8988T (cell line): Measurements from ENCODE around the gene GSN.

ENCODE experiments used
- DNase-seq: peaks from one replicate; pipeline ENCODE4 v3.0.0; 2011

GSN gene

DNA sequence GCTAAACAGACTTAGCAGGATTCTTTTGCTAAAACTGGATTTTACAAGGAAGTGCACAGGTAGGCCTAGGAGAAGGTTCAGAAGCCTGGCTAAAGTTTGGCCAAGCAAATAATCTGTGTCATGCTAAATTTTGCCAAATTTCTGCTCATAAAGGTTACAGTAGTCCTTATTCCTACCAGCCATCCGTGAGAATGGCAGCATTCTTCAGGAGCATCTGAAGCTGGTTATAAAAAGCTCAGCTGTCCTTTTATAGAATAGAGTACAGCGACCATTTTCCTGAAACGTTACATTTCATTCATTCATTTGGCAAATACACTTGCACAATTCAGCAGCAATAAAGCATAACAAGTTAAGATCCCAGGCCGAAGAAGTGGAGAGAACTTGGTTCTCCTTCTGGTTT, 6.9 kb downstream of the GSN start:
- DNase-seq, result no peak

DNA sequence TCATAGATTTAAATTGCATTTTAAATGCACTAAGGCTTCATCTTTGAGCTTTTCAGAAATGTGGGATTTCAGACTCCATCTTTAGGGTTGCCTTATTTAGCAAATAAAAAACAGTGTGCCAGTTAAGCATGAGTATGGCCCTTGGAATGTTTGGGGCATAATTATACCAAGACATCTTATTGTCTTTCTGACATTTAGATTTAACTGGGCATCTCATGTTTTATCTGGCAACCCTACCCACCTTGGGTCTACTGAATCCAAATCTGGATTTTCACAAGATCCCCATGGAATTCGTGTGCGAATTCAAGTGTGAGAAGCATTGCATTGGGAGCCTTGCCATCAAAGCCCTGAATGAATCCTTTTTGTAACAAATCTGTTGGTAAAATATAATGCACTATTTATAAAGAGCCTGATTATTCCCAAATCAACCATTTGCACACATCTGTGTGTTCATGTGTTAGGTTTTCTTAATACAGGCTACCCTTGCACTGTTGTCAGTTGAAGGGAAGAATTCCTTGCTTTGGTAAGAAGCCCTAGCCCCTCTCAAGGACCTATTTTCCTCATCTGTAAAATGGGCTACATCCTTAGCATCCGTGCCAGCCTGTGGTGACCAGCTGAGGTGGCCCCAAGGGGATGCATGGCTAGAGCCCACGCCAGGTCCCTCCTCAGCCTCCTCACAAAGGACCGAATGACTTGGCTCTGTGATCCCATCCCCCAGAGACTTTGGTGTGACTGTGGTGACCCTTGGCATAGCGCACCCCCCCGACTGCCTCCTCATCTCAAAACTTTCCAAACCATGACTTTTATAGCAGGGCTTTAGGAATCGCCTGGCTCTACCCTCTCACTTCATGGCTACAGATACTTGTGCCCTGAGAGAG, 8.1 kb downstream of the GSN start:
- no peak for DNase-seq

DNA sequence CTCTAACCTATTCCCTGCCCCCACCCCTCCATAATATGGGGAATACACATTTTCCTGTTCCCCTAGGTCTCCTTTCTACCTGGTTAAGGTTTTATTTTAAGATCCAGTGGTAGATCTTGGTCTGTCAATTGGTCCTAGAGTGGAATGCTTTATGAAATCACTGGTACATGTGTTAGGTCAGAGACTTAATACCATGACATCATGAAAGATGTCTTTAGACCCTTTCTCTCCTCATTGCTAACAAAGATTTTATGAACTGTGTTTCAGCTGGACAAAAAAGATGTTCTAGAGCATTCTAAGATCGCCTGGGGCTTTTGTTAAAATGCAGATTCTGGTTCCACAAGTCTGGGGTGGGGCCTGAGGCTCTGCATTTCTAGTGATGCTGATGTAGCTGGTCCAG, 9.1 kb downstream of the GSN start:
- no peak for DNase-seq

DNA sequence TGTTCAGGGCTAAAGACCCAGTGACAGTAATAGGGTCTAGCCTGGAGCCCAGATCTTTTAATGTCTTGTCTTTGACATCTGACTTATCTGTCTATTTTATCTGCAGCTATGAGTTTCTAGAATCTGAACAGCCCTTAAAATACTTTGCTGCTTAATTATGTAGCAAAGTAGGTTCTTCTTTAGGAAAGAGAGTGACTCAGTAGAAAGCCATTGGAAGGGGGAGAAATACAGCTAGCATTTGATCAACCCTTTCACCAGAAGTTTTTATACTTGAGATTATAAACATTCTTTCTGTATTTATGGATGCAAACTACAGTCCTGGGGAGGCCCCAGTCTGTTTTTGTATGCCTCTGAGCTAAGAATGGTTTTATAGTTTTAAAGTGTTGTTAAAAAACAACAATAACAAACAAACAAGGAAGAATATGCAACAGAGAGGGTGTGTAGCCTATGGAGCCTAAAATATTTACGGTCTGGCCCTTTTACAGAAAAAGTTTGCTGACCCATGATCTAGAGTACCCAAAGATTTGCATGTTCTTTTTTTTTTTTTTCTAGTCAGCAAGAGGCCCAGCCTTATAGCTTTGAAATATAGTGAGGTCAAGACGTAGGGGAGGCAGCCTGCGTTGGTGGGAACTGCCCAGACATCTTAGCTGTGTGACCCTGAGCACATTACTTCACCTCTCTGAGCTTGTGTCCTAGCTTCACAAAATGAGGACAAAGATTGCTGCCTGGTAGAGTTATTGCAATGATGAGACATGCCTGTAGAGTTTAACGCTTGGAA, 9.7 kb downstream of the GSN start:
- DNase-seq, result no peak

DNA sequence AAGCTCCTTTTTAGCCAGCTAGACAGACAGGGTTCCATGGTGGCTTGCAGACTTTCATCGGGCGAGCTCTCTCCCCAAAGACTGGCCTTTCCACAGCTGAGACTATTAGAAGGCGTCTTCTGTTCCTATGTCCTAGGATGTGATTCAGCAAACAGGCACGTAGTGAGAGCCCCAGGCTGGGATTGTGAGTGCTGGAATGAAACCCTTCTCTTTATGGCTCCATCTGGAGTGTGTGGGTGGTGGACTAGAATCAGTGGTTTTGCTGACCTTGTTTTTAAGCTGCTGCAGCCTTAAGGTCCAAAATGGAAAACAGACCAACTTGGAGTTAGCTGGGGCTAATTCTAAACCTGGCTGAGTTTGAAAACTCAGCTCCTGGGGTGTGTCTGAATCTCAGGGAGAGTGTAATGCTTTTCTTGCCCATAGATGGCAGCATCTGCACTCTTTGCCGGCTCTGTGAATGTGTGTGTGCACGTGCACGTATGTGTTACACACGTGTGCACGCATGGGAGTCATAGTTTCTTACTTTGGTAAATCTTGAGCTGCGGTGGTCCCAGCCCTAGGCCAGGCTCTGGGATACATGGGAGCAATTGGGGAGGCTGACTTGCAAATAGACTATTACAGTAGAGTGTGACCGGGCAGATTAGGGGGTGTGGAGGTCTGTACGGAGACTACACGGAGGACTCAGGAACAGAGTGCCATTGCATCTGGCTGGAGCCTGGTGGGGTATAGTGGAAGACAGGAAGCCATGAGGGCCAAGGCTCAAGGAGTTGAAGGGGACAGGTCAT, 10.7 kb downstream of the GSN start:
- no peak for DNase-seq

DNA sequence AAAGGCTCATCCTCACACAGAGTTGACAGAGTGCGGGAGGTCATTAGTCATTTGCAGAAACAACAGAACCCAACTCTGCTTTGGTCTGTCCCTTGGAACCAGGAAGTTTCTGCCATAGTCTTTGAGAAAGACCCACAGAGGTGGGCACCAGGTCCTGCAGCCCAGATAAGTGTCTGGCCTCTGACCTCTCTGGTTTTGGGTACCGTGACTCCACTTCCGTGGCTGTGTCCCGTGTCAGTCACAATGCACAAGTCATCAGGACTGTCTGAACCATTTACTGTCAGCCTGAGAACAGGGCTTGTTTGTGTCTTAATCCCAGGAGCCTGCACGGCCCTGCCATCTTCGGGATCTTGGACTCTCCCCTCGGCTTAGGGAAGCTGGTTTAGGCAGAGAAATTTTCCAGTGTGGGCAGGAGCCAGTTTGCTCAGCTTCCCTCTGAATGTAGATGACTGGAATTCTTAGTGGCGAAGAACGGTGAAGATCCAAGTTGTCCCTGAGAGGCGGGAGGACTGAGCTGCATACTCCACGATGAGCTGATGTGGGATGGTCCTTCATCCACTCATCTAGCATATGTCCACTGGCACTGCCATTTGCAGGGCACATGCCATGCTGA, 11.9 kb downstream of the GSN start:
- no peak for DNase-seq

DNA sequence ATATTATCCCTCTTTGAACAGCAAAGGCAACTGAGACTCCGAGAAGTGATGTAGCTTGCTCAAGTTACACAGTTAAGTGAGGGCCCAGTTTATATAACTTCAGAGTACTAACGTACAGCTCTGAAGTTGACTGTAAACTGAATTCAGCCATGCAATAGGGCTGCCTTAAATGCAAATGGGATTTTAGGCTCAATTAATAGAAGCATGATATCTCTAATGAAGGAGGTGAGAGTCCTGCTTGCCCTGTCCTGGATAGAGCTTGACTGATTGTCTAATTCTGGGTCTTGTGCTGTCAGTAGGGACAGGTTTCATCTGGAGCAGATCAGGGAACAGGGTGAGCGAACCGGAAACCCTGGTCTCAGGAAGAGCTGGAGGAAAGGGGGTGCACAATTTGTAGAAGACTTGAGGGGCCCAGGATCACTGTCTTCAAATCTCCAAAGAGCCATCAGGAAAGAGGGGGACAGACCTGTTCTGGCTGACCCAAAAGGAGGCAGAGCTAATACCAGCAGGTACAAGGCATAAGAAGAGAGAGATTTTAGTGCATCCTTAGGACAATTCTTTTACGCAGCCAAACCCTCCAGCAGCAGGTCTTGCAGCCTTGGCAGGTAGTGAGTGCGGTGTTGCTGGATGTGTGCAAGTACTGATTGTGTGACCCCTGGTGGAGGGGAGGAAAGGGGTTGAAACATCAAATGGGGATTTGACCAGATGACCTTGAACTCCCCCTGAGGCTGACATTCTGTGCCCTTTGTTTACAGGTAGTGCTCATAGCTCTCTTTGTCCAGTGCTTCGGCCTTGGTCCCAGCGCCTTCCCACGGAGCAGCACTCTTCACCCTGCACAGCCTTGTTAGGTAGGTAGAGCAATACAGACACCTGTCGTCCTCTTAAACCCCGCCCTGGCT, 13.0 kb downstream of the GSN start:
- no peak for DNase-seq

DNA sequence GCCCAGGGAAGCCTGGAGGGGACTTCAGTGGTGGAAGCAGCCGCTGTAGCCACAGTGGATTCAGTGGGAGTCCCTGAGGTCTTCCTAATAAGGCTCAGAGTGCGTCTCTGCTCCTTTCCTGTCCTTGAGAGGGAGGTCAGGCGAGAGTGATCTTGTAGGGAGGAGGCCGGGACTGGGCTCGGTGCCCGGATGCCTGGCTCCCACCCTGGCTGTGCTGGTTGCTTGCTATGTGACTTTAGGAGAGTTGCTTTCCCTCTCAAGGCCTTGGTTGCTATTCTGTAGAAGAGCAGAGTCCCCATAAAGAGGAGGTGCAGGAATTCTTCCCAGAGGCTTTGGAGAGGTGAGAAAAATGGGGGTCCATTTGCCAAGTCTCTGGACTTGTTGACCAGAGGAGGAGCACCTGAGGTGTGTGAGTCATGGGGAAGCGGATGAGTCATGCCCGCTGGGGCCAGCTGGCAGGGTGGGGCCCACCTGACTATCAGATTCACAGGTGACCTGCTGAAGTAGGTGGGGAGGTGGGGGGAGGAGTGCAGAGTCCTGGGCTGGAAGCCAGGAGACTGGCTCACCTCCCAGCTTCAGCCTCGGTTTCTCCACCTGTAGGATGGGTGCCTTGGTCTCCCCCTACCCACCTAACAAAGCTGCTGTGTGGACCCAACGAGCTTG, 13.8 kb downstream of the GSN start:
- no peak for DNase-seq

DNA sequence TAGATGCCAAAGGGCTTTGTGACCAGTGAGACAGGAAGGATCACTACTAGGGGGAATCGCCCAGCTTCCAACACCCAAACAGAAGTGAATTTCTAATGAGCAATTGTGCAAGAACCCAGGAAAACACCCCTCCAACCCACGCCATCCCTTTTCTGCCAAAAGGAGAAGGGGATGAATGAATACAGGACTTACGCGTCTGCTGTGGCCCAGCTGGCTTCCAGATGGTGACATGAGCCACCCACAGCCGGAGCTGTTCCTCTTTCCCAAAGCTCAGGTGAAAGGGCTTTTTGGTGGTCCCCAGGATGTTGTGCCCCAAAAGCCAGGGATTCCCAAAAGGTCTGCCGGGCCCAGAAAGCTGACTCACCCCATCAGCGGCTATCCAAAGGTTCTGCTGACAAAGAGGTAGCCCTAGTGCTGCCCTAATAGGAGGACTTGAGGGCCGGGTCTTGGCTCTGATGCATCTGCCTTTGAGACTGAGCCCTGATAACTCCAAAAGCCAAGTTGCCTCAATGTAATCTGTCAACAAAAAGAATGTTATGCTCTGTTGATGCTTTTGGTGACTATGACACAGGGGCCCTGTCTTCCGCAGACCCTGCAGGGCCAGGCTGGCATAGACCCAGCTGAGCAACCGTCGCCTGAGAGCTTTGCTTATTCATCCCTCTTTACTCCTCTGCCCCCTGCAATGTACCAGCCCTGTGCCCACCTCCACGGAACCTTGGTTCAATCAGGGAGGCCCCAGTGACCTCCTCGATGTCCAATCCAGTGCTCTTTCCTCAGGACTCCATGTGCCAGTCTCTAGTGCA, 14.5 kb downstream of the GSN start:
- no peak for DNase-seq

DNA sequence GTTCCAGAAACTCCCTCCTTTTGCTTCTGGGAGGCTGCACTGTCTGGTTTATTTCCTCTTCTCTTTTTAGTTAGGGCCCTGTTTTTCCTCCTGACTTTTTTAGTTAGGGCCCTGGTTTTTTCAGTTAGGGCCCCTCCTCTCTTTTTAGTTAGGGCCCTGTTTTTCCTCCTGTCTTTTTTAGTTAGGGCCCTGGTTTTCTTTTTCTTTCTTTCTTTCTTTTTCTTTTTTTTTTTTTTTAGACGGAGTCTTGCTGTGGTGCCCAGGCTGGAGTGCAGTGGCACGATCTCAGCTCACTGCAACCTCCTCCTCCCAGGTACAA, 15.1 kb downstream of the GSN start:
- no peak for DNase-seq

DNA sequence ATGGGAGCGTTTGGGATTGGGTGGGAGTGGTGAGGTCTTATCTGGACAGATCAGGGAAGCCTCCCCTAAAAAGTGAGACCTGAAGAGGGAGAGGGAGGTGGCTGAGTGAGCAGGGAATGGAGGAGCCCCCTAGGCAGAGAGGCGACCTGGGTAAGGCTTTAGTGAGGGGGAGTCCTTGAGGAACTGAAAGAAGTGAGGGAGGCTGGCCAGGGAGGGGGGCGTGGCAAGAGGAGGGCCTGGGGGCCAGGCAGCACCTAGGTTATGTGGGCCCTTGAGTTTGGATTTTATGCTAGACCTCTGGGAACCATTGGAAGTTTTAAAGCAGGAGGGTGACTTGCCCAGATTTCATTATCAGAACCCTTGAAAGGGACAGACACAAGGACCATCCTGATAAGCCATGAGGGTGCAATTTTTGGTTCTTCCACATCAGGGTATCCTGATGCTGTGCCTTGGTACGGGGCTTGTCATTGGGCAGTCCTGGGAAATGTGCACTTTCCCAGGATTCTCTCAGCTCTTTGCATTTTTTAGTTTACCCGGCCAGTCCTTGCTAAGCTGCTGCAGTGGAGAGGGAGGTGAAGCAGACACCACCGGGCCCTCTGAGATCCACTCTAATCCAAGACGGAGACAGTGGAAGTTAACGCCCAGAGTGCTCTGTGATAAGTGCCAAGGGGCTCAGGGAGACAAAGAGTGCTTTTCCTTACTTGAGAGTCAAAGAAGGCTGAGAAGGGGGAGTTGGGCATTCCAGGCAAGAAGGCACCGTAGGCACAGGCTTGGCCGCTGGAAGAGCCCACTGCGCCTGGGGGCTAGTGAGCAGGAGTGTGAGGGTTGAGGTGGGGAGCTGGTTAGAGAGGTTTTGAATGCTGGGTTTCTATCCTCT, 16.1 kb downstream of the GSN start:
- DNase-seq, result no peak

DNA sequence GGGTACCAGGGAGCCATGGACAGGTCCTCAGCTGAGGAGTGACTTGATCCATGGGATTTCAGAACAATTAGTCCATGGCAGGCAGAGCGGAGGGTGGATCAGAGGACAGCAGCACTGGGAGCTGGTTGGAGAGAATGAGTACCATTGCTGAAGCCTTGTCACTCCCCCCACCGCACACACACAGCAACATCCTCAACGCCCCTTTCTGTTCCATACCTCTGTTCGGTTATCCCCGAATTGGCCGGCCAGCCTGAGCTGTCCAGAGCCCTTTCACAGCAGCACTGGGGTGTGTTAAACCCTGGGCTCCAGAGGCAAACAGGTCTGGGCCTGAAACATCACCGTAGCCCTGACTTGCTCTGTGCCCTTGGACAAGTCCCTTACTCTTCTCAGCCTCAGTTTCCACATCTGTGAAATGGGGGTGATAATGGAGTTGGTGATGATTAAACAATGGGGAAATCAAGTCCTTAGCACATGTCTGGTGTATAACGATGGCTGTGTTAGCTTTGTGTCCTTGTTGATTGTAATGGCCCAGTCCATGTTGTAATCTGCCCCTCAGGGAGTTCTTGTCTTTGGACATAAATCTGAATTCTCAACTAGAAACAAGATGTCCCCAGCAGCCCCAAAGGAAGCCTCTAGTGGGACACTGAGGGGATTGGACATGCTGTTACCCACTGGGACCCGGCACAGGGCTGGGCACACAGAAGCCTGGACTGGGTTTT, 16.9 kb downstream of the GSN start:
- no peak for DNase-seq

DNA sequence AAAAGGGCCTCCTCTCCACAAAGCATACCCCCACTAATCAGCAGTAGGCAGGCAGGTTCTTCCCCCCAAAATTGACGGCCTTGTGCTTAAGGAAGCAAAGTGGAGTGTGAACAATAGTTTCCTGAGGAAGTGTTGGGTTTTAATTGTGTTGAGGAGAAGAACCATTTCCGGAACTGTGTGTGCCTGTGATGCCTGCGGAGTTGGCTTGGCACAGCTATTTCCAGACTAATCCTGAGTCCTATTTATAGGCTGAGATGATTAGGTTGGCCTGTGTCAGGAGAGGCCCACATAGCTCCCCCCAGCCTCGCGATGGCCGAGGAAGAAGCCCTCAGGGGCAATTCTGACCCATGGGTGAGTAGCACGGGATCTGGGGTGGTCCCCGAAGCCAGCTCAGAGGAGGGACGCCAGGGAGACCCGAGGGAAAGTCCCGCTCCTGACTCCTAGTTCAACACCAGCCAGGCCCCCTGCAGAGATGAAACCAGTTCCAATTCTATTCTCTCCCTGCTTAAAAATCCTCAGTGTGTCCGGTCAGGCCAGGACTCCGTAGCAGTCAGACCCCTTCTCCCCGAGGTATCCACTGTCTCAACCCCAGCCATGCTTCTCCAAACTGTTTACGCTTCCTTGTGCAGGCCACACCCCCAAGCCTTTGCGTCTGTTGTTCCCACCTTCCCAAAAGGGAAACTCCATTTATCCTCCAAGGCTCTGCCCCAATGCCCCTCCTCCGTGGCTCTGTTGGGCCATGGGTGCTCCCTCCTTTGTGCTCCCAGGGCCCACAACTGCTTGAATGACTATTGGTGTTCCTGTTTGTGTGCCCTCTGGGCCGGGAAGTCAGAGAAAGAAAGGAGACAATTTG, 18.1 kb downstream of the GSN start:
- no peak for DNase-seq

DNA sequence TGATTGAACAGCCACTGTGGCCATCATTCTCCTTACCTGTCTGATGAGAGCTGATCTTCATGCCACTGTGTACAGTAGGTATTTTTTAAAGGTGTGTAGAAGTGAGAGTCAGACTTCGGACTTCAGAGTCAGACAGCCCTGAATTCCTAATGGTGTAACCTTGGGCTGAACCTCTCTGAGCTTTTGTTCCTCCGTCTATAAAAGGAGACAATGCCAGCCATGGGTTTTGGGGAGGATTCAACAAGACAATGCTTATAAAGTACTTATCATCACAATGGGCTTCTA, 18.7 kb downstream of the GSN start:
- no peak for DNase-seq

DNA sequence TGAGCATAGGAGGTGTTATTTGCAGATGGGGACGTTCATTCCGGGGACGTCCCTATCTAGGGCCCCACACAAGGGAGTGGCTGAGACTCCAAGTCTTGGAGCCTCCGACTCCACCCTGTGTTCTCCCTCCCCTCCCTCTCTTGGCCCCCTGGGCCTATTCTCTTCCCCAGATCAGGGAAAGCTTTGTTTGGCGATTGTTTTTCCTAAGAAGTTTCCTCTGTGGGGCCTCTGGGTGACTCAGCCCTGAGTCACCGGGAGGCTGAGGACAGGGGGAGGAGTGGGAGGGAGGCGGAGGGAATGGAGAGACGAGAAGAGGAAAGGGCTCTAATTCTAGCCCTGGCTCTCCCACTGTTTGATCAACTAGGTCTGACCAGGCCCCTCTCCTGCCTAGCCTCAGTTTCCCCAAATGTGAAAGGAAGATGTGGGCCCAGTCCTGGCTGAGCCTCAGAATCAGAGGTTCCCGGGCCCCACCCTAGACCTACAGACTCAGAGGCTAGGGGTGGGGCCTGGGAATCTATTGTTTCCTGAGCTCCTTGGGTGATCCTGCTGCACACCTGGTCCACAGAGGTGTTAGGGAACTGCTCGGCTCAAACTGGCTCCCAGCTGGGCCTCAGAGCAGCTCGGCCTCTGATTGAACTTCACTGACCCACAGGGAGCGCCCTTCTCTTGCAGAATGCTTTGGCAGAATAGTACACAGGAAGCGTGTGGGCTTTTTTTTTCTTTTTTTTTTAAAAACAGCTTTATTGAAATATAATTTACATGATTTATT, 19.2 kb downstream of the GSN start:
- peak; percentile 88 for DNase-seq

DNA sequence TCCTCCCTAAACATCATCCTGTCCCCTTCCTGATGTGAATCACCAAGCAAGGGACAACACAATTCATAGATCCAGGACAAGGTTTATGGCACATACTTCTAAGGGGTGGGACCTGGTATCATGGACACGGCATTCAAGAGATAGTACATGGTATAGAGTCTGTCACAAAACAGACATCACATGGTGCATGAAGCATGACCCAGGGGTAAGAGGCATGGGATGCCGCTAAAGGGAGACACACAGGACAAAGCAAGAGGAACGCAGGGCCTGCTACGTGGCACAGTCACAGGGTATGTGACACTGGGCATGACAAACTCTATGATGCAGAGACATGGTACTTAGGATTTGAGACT, 20.7 kb downstream of the GSN start:
- DNase-seq, result no peak

DNA sequence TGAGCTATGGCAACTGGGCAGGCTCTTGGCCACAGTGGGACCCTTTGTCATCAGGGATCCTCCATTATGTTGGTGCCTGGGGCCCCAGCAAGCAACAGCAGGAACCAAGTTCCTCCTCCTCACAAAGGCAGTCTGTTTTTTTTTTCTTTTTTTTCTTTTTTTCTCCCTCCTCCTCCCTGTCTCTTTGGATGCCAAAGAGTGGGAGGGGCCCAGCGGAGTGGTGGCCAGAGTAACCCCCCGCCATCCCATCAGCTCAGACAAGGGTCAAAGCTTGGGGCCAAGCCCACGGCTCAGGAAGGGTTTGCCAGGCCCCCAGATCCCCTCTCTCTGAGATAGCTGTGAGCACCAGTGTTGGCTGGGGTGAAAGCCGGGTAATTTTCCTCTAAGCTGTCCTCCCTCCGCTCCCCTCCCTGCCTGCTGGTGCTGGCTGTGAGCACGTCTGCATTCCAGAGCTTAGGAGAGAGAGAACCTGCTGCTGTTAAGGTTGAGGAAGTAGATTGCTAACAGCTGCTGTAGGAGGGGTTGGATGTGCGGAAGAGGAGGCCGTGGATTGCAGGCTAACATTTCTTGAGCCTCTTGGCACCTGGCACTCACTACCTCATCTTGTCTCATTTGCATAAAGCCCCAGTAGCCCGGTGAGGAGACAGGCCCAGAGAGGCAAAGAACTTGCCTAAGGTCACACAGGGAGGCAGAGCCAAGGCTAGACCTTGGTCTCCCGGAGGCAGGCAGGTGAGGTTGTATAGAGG, 21.2 kb downstream of the GSN start:
- no peak for DNase-seq
